IPS DF 4.7 (cell line): ENCODE measurements around the gene THBS1.

Source experiments
- DNase-seq: peaks from one replicate; pipeline ENCODE4 v3.0.0-alpha.2; 2013; ENCODE audit warnings: low spot score; ENCODE audit errors: extremely low read depth

The THBS1 gene

DNA sequence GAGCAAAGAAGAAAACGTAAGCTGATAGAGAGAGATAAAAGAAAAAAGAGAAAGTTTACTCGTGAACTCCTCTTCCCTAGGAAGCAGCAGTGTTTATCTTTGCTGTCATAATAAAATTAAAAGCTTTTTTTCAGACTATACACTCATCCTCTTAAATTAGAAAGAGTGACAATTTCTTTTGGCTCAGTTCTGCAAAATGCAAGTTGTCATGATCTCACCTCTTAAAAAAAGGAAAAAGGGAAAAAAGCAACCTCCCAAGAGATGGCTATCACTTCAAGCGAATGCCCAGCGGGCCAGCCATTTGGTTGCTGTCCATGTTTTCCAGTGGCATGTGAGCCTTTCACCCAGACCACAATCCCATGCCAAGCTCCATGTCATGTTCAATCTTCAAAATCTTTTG is 7.0 kb upstream of the THBS1 start:
- no peak for DNase-seq

DNA sequence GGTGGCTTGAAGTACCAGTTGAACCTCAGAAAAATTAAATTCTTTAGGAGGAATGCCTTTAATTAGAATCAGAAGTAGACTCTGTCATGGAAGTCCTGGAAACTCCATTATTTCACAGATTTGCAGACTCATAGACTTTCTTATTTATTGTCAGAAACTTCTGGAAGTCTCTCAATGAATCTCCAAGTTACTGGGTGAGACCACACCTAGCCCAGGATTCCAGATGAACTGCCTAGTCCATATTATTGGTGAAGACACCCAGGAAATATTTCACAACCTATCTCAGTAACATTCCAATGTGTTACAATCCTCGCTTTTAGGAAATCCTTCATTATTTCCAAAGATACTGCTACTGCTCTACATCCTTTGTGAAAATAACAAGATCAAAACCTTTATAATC is 6.5 kb upstream of the THBS1 start:
- no peak for DNase-seq

DNA sequence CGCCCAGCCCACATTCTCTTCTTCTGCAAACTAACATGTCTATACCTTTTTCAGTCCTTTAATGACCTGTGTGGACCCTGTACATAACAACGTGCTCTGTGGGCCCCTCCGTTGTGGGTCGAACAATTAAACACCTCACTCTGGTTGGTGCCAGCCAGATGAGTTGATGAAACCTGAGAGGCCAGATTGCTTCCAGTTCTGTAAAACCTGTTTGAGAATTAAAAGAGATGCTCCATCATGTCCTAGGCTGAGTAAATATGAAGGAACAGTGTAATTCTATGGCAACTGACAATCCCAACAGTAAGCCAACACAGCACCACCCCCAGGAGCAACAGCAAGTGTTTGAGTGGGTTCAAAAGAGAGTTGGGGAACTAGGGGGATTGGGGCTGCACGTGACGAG is 5.7 kb upstream of the THBS1 start:
- no peak for DNase-seq

DNA sequence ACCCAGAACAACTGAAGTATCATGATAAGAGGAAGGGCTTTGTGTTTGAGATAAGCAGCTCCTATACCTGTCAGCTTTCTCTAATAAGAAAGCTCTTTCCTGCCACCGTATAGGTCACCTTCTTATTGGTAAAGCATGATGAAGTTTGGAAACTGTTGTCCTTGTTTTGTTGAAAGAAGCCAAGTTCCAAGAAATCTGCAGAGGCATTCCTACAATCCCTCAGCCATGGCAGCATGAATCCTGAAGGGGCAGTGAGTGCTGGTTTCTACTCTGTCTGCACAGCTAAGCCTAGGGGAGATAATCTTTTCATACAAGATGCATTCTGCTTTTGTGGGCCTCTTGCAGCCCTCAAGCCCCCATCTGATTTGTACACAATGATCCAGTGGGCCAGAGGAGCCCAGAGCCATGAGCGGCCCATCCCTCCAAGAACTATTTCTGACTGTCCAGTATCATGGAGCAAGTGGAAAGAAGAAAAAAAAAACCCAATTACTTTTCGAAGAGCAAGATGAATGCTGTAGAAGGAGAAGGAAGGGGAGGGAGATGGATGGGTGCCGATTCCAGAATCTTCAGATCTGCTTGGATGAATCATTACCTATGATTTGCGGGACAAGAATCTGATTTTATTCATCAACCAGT is 1.9 kb upstream of the THBS1 start:
- no peak for DNase-seq

DNA sequence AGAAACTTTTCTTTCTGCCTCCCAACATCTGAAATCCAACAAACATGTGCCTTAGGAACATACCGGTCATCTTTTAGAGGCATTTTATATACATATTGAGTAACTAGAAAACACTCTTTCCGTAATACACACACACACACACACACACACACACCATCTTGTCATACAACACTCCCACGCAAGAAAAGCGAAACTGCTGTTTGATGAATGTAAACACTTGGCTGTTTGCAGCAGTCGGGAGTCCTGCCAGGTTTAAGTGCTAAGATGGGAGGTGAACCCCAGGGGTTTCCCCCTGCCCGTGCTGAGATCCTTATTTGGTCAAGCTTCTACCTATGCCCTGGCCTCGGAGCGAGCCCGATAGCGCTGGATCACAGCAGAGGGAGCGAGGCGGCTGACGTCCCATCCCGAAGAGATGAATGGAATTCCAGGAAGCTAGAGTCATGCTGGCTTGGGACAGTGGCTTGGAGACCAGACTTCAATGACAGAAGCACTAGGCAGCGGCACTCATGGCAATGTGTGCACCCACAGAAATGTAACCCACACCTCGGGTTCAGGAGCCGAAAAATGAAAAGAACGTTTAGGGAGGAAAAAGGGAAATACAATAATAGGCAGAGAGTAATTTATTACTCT is 1.3 kb upstream of the THBS1 start:
- peak; percentile 88 for DNase-seq

DNA sequence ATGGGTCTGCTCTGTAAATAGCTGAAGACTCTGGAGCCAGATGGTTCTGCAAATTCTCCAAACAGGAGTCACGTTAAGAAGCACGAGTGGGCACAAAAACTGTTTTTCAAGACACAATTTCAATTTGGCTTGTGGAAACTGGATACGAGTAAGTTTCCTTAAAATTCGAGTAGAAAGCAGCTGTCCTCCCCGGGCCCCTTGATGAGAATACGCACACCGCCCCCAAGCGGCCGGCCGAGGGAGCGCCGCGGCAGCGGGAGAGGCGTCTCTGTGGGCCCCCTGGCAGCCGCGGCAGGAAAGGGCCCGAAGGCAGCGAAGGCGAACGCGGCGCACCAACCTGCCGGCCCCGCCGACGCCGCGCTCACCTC is 778 bp upstream of the THBS1 start:
- DNase-seq = no peak

DNA sequence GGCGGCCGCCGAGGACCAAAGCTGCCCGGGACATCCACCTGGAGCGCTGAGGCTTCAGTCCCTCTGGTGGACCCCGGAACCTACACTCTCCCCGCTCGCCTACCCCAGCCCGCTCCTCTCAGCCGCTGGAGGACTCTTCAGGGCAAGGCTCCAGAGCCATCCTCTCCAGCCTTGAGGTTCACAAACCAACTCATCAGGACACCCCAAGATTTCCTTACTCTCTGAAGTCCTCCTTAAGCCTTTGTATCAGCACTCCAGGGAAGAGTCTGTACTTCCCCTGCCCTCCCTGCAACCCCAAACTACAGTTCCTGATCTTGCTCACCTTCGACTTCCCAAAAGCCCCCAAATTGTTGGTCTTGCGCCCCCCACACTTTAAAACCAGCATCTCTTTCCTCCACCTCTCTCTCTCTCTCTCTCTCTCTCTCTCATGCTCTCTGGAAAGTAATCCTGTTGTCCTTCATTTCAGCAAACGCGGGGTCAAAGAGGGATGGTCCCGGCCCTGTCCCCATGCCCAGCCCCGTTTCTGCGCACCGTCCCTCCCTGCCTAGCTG is 438 bp downstream of the THBS1 start:
- no peak for DNase-seq

DNA sequence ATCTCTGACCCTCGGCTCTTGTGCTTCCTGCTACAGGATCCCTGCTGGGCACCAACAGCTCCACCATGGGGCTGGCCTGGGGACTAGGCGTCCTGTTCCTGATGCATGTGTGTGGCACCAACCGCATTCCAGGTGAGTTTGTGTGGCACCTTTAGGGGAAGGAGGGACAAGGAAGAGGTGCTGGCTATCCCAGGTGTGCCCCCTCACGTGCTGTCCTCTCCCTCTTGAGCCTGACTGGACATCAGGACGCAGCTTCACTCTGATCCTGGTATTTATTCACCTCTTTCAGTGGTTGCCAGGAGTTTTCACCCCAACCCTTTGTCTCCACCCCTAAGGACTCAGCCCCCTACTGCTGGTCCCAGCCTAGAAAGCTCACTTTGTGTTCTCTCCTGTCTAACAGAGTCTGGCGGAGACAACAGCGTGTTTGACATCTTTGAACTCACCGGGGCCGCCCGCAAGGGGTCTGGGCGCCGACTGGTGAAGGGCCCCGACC is 960 bp downstream of the THBS1 start:
- DNase-seq = no peak

DNA sequence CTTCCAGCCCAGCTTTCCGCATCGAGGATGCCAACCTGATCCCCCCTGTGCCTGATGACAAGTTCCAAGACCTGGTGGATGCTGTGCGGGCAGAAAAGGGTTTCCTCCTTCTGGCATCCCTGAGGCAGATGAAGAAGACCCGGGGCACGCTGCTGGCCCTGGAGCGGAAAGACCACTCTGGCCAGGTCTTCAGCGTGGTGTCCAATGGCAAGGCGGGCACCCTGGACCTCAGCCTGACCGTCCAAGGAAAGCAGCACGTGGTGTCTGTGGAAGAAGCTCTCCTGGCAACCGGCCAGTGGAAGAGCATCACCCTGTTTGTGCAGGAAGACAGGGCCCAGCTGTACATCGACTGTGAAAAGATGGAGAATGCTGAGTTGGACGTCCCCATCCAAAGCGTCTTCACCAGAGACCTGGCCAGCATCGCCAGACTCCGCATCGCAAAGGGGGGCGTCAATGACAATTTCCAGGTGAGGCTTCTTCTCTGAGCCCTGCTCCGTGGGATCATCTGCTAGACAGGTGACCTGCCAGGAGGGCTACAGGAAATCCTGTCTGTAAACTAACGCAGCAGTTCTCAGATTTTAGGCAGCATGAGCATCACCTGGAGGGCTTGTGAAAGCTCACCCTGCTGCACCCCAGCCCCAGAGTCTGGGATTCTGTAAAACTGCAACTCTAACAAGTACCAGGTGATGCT is 1.6 kb downstream of the THBS1 start:
- no peak for DNase-seq

DNA sequence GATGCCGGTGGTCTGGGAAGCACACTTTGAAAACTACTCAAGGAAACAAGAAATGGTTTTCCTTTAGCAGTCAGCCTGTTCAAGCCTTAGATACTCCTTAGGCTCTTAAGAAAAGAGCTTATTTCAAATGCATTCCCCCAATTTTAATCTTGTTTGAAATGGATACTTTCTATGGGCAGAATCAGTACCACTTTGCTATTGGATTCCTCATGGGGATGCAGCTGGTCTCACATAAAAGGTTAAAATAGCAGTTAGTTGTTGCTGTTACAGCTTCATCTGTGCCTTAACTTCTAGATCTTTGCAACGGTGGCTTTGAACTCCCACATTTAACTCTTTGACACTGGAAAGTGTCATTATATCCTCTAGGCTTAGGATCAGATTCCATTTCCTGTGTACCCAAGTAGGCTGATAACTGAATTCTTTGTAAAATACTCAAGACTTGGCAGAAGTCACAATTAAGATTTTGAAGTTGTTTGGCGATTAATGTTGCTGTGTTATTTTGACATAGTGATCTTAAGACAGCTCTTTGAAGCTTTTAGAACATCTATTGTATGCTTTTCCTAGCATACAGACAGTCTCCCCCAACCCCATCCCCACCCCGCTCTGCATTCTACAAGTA is 2.2 kb downstream of the THBS1 start:
- DNase-seq = no peak

DNA sequence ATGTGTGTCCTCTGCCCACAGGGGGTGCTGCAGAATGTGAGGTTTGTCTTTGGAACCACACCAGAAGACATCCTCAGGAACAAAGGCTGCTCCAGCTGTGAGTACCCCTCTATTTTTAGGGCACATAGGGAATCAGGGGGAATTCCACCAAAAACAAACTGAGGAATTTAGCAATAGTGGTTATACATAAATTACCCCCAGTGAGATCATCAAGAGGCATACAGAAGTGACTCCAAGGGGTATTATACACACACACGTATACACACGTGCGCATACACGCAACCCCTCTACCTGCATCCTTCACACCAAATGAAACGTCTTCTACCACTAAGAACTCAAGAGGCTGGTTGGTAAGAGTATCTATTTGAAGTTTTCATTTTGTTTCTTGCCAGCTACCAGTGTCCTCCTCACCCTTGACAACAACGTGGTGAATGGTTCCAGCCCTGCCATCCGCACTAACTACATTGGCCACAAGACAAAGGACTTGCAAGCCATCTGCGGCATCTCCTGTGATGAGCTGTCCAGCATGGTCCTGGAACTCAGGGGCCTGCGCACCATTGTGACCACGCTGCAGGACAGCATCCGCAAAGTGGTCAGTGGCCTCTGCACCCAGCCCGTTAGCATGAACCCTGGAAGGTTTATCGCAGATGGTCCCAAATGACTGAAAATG is 2.9 kb downstream of the THBS1 start:
- DNase-seq = no peak

DNA sequence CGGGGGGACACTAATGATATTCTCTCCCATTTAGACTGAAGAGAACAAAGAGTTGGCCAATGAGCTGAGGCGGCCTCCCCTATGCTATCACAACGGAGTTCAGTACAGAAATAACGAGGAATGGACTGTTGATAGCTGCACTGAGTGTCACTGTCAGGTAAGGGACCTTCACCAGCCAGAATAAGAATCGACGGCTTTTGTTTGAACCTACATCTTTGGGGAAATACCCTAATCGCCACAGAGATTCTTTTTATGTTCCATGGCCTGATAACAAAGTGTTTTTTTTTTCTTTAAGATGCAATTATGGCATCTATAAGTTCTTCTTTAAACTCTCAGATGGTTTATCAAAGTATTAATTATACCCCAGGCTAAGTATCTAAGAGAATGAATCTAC is 3.4 kb downstream of the THBS1 start:
- DNase-seq = no peak

DNA sequence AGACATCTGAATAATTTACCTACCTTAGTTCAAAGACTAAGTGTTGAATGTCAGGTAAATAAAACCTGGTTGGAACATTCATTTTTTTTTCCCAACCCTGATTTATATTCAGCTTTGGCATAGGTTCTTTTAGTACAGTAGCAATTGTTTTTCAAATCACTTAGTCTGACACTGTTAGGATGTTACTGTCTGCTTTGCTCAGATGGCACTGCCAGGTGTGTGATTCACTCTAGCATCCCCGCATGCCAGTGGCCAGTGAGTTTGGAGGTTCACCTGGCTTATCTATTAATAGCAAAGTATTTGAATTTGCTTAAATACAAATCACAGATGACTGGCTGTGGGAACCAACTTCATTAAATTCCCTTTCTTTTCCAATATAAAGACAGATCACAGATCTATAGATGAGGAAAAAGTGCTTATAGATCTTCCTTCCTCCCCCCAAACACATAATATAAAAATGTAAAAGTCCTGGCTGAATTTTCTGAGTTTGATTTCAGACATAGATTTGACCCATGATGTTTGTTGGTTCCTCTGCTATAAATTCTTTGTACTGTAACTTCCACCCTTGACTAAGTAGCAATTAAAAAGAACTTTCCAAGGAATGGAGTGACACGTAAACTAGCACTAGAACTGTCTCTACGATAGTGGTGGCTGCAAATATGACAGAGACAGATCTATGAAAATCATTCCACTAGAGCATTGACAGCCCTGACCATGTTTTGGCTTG is 3.9 kb downstream of the THBS1 start:
- DNase-seq = no peak

DNA sequence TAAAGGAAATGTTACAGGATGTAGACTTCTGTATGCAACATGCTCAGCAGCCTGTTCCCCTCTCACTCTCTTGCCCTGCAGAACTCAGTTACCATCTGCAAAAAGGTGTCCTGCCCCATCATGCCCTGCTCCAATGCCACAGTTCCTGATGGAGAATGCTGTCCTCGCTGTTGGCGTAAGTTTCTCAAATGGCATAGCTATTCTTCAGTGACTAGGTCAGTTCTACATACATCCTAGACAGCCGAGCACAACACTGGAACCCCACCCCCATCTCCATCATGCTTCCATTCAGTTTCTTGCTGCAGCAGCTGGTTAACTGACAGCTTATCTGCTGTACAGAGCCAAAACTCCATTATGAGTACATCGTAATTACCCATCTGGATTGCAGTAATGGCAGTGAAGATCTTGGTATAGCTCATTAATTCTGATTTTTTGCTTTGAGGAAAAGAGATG is 4.5 kb downstream of the THBS1 start:
- DNase-seq = no peak

DNA sequence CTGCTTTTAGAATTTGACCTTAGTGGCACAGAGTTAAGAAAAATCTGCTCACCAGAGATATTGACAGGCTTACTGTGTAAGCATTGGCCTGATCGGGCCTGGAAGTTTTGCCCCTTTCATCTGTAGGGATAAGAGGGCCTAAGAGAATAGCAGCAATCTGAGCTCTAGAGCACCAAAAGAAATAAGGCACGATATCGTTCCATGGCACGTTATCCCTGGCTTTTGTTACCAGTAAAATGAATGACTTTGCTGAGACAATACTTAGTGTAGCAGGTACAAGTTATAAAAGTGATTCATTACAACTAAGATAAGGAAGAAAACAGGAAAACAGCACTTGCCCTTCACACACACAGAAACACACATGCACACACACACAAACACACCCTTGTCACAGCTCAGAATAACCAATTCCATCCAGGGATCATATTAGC is 5.0 kb downstream of the THBS1 start:
- DNase-seq = no peak

DNA sequence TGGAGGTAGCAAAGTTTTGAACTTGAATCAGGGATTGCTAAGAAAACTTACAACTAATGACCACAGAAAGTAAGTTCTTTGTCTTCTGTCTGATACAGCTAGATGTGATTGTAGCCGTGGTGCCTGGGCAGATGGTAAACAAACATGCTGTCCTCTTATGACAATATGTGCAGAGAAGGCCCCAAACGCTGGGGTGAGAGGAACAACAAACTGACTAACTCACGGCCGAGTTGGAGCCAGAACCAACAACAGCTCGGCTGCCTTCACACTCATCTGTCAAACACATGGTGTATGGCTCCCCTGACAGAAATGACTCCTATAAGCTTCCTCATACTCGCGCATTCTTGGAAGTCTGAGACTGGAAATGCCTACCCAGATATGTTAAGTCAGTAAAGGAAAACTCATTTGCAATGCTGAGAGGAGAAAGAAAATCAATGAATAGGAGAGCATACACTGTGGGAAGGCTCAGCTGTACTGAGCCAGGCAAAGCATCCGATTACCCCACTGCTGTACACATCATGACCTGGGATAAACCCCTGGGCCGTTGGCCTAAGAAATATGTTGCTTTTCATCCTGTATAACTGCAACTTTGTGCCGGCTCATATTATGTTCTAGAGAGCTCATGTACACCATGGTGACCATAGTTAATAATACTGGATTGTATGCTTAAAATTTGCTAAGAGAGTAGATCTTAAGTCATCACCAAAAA is 5.7 kb downstream of the THBS1 start:
- no peak for DNase-seq

DNA sequence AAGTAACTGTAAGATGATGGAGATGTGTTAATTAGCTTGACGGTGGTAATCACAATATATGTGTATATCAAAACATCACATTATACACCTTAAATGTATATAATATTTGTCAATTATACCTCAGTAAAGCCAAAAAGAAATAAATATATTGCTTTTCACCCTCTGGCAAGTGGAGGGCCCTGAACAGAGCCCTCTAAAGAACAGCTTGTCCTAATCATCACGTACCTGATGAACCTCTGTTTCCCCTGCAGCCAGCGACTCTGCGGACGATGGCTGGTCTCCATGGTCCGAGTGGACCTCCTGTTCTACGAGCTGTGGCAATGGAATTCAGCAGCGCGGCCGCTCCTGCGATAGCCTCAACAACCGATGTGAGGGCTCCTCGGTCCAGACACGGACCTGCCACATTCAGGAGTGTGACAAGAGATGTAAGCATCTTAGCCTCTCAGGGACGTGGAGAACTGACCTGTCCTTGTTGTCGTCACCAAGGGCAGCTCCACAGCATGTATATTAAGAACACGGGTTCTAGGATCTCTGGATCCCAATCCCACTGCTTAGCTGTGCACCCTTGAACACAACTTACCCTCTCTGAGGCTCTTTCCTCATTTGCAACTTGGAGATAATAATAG is 6.3 kb downstream of the THBS1 start:
- no peak for DNase-seq

DNA sequence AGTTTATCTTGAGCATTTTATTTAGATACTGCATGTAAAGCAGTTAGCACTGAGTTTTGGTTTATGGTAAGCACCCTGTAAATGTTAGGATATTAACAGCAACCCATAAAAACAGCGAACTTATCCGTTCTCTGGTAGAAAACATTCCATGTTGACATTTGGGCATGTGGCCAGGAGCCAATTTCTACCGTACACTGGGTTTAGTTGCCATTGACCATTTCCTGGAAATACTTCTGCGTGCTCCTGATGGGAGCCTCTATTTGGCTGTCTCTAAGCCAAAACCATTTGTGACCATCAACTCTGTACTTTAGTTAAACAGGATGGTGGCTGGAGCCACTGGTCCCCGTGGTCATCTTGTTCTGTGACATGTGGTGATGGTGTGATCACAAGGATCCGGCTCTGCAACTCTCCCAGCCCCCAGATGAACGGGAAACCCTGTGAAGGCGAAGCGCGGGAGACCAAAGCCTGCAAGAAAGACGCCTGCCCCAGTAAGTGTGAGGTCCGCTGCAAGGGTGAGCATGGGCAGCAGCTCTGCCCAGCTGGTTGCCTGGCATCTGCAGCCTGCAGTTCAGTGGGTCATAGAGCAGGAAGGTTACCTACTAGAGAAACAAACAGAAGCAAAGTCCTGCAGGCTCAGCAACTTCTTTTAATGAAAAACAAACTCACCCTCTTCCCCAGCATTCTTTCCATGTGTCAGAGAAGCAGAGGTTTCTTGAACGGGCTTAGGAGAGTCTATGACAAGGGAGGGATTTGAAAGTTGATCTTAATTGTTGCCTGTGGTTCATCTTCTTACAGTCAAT is 7.1 kb downstream of the THBS1 start:
- no peak for DNase-seq
